PFSK-1 (cell line): ENCODE data around the gene PTPRN2.

Experiments used
- POLR2AphosphoS5 ChIP-seq: IDR thresholded peaks from 2 replicates; pipeline ENCODE4 v1.6.1; 2012; ENCODE audit warnings: low read depth, mild to moderate bottlenecking, control low read depth, low read length, moderate library complexity
- TAF1 ChIP-seq: IDR thresholded peaks from 2 replicates; pipeline ENCODE4 v1.6.1; 2012; ENCODE audit warnings: low read length, control low read depth, borderline replicate concordance; ENCODE audit not compliant: insufficient read depth

- no peak for TF ChIP-seq POLR2AphosphoS5
- no peak for TF ChIP-seq TAF1
Measured at GRCh38 chr7:157596026-157596425, 991.6 kb downstream of the PTPRN2 start.
